HCT116 (cell line): Measurements from ENCODE around the gene SBF2. TPM values are rescaled to one million over a fixed set of nuclear protein-coding genes. Genes with fewer than 3 reads are reported as not detected.
"Not testable (repeated sequence)": the region's sequence is repeated elsewhere in the genome, so short reads cannot be mapped to it uniquely, and the experiment has no call there.

ENCODE experiments used
- ATAC-seq: fragments of 200-7000 bp; cut with Tn5 transposase; 2 replicates; pipeline ENCODE4 v1.9.1; 2020; ENCODE audit warnings: mild to moderate bottlenecking, moderate library complexity
- BruUV-seq: library from RNA; stranded (reverse); fragments of 400-500 nt; replicated peaks from 2 replicates; lab custom pipeline; 2021; lab: Mats Ljungman, UMichigan
- CTCF ChIA-PET: fragments of 300-600 bp; sonication (Branson Sonifier 250); formaldehyde crosslinking; loops from one replicate; lab custom pipeline; 2021; ENCODE audit warnings: antibody characterized with exemption; lab: Charles Lee
- POLR2A ChIA-PET: fragments of 300-600, 350-600 bp; sonication (Branson Sonifier 250); formaldehyde crosslinking; loops from one replicate; lab custom pipeline; 2021; ENCODE audit warnings: antibody characterized with exemption; lab: Charles Lee
- RAD21 ChIA-PET, 2 experiments: fragments of 300-600 bp; sonication (Branson Sonifier 250); formaldehyde crosslinking; loops; one replicate each; lab custom pipeline; 2023; ENCODE audit warnings: low total read pairs in 2 of 2; ENCODE audit not compliant: uncharacterized antibody in 2 of 2, unreplicated experiment in 2 of 2, low non-redundant PET in 1 of 2; lab: Charles Lee
- DNase-seq: peaks from one replicate; pipeline ENCODE4 v3.0.0-alpha.2; 2010; ENCODE audit warnings: low read depth, low spot score
- H2AFZ ChIP-seq: fragments of 200-600 bp; shearing (Covaris generic), sonication (generic); 2 replicates; pipeline ENCODE4 v1.6.1; 2017; ENCODE audit warnings: low read depth, mixed run types, mixed read lengths, antibody characterized with exemption, low read length; ENCODE audit not compliant: poor library complexity, severe bottlenecking
- H3K27ac ChIP-seq: 2 replicates; pipeline ENCODE4 v1.5.1; 2012; ENCODE audit warnings: low read depth, low read length
- H3K27me3 ChIP-seq: fragments of 200-600 bp; sonication (generic); 2 replicates; pipeline ENCODE4 v1.6.1; 2016; ENCODE audit warnings: mixed run types, low read length, mixed read lengths; ENCODE audit not compliant: insufficient read depth
- H3K36me3 ChIP-seq, 2 experiments: fragments of 200-500 bp in 1 of 2; fragments of 200-600 bp in 1 of 2; sonication (Bioruptor generic) in 1 of 2; sonication (generic) in 1 of 2; 2 replicates each; pipeline versions ENCODE4 v1.5.1 to v1.6.1; 2014 to 2016; ENCODE audit warnings: low read length in 2 of 2, inconsistent platforms in 1 of 2, mixed read lengths in 1 of 2, mixed run types in 1 of 2; ENCODE audit not compliant: insufficient read depth in 2 of 2, control insufficient read depth in 1 of 2
- H3K4me1 ChIP-seq, 2 experiments: fragments of 200-600 bp in 1 of 2; sonication (generic) in 1 of 2; 2 replicates each; pipeline versions ENCODE4 v1.5.1 to v1.6.1; 2012 to 2017; ENCODE audit warnings: low read length in 2 of 2, inconsistent platforms in 1 of 2, mild to moderate bottlenecking in 1 of 2, mixed read lengths in 1 of 2, mixed run types in 1 of 2, moderate library complexity in 1 of 2; ENCODE audit not compliant: insufficient read depth in 2 of 2, control insufficient read depth in 1 of 2
- H3K4me2 ChIP-seq: fragments of 200-600 bp; sonication (generic); 2 replicates; pipeline ENCODE4 v1.6.1; 2017; ENCODE audit warnings: mixed run types, low read length, mixed read lengths
- H3K4me3 ChIP-seq, 2 experiments: fragments of 200-600 bp in 1 of 2; sonication (generic) in 1 of 2; replicated peaks in 1 of 2; 2 replicates each; pipeline ENCODE4 v1.5.1; 2011 to 2016; ENCODE audit warnings: low read length in 2 of 2, control low read depth in 1 of 2, low read depth in 1 of 2, mild to moderate bottlenecking in 1 of 2, mixed read lengths in 1 of 2, mixed run types in 1 of 2
- H3K79me2 ChIP-seq: fragments of 200-600 bp; sonication (generic); 2 replicates; pipeline ENCODE4 v1.6.1; 2017; ENCODE audit warnings: mild to moderate bottlenecking, mixed run types, low read length, moderate library complexity, mixed read lengths; ENCODE audit not compliant: insufficient read depth
- H3K9ac ChIP-seq: fragments of 200-600 bp; sonication (generic); 2 replicates; pipeline ENCODE4 v1.6.1; 2016; ENCODE audit warnings: low read length, mixed read lengths
- H3K9me2 ChIP-seq: fragments of 200-600 bp; sonication (generic), shearing (Covaris generic); 2 replicates; pipeline ENCODE4 v1.6.1; 2017; ENCODE audit warnings: mixed run types, mild to moderate bottlenecking, moderate library complexity; ENCODE audit not compliant: insufficient read depth
- H3K9me3 ChIP-seq, 2 experiments: fragments of 200-500 bp in 1 of 2; fragments of 200-600 bp in 1 of 2; sonication (Bioruptor generic) in 1 of 2; sonication (generic) in 1 of 2; 2 replicates each; pipeline ENCODE4 v1.6.1; 2014 to 2017; ENCODE audit warnings: low read length in 2 of 2, mixed read lengths in 2 of 2, inconsistent platforms in 1 of 2, low read depth in 1 of 2, mild to moderate bottlenecking in 1 of 2, mixed run types in 1 of 2, moderate library complexity in 1 of 2; ENCODE audit not compliant: control insufficient read depth in 1 of 2, insufficient read depth in 1 of 2
- H4K20me1 ChIP-seq: fragments of 200-600 bp; sonication (generic), shearing (Covaris generic); 2 replicates; pipeline ENCODE4 v1.6.1; 2017; ENCODE audit warnings: mixed run types, mild to moderate bottlenecking, moderate library complexity; ENCODE audit not compliant: insufficient read depth
- CBX3 ChIP-seq: IDR thresholded peaks from 2 replicates; pipeline ENCODE4 v1.6.1; 2012; ENCODE audit warnings: low read depth
- CTCF ChIP-seq, 3 experiments: fragments of 200-600 bp in 1 of 3; sonication (generic) in 1 of 3; IDR thresholded peaks in 2 of 3; conservative IDR thresholded peaks in 1 of 3; 2 replicates each; pipeline ENCODE4 v1.5.1; 2012 to 2017; ENCODE audit warnings: low read depth in 2 of 3, low read length in 2 of 3, antibody characterized with exemption in 1 of 3, borderline replicate concordance in 1 of 3, control low read depth in 1 of 3, mild to moderate bottlenecking in 1 of 3, mixed read lengths in 1 of 3, mixed run types in 1 of 3, moderate library complexity in 1 of 3; ENCODE audit not compliant: insufficient read depth in 1 of 3
- EGR1 ChIP-seq: IDR thresholded peaks from 2 replicates; pipeline ENCODE4 v1.6.1; 2012; ENCODE audit warnings: low read depth
- ELF1 ChIP-seq: IDR thresholded peaks from 2 replicates; pipeline ENCODE4 v1.6.1; 2012; ENCODE audit warnings: low read depth, borderline replicate concordance
- EZH2 ChIP-seq: fragments of 200-600 bp; sonication (generic); IDR thresholded peaks from 2 replicates; pipeline ENCODE4 v1.6.1; 2017; ENCODE audit warnings: antibody characterized with exemption, mixed run types
- EZH2phosphoT487 ChIP-seq: fragments of 200-600 bp; IDR thresholded peaks from 2 replicates; pipeline ENCODE4 v1.6.1; 2018; ENCODE audit warnings: antibody characterized with exemption, borderline replicate concordance
- FOSL1 ChIP-seq: IDR thresholded peaks from 2 replicates; pipeline ENCODE4 v1.6.1; 2012; ENCODE audit warnings: low read depth
- RAD21 ChIP-seq: IDR thresholded peaks from 2 replicates; pipeline ENCODE4 v1.6.1; 2012; ENCODE audit warnings: low read depth, mild to moderate bottlenecking
- SIN3A ChIP-seq: IDR thresholded peaks from 2 replicates; pipeline ENCODE4 v1.6.1; 2012; ENCODE audit warnings: low read depth
- SRF ChIP-seq: IDR thresholded peaks from 2 replicates; pipeline ENCODE4 v1.6.1; 2012; ENCODE audit warnings: low read depth
- ZFX ChIP-seq: fragments of 450-650 bp; IDR thresholded peaks from 2 replicates; pipeline ENCODE4 v1.6.1; 2017
- intact Hi-C: fragments of 100-400 bp; cut with micrococcal nuclease; formaldehyde crosslinking; loops from 2 replicates; pipeline ENCODE4 v1.10.0; 2022
- total RNA-seq: library from RNA; stranded (reverse); gene quantifications from one replicate; pipeline ENCODE4 v1.2.1, GENCODE V29; 2021; ENCODE audit not compliant: unreplicated experiment
- TF ChIP-seq, protein P1 (sequence below): IDR thresholded peaks from 2 replicates; pipeline ENCODE4 v1.6.1; 2011; ENCODE audit warnings: mild to moderate bottlenecking, low read length, moderate library complexity; ENCODE audit not compliant: insufficient replicate concordance; ENCODE audit errors: extremely low read depth
- TF ChIP-seq, protein P2 (sequence below): IDR thresholded peaks from 2 replicates; pipeline ENCODE4 v1.6.1; 2012; ENCODE audit warnings: low read depth
- TF ChIP-seq, protein P3 (sequence below): IDR thresholded peaks from 2 replicates; pipeline ENCODE4 v1.6.1; 2012

Gene SBF2
- total RNA-seq, 1 experiment from 2014 or later, result 35.0 TPM

DNA sequence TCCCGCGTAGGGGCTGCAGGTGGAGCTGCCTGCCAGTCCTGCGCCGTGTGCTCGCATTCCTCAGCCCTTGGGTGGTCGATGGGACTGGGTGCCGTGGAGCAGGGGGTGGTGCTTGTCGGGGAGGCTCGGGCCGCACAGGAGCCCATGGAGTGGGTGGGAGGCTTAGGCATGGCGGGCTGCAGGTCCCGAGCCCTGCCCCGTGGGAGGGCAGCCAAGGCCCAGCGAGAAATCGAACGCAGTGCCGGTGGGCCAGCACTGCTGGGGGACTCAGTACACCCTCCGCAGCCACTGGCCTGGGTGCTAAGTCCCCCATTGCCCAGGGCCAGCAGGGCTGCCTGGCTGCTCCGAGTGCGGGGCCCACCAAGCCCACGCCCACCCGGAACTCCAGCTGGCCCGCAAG is 160.8 kb downstream of the SBF2 start:
- H3K9me2 ChIP-seq, BruUV-seq, H4K20me1 ChIP-seq, H3K79me2 ChIP-seq, DNase-seq, H2AFZ ChIP-seq, H3K9ac ChIP-seq, POLR2A ChIA-PET, intact Hi-C loops, RAD21 ChIA-PET, H3K27me3 ChIP-seq, H3K27ac ChIP-seq, H3K4me3 ChIP-seq, CTCF ChIA-PET, H3K36me3 ChIP-seq, H3K4me2 ChIP-seq, H3K9me3 ChIP-seq, H3K4me1 ChIP-seq, ATAC-seq: not testable (repeated sequence)

DNA sequence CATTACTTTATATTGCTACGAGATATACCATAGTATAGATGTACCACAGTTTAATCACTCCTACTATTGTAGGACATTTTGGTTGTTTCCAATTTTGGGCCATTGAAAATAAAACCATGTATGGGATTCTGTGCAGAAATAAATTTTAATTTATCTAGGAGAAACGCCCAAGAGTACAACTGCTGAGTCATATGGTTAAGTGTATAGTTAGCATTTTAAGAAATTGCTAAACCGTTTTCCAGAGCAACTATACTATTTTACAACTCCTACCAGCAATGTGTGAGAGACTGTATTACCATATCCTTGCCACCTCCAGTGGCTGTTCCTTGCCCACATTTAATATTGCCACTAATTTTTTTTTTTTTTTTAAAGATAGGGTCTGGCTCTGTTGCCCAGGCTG is 163.1 kb downstream of the SBF2 start:
- POLR2A ChIA-PET, result no interaction called here
- no TSS peak for BruUV-seq
- no peaks in the 10 kb centered on the region; the same call in 1 of the 2 replicates for H3K9me2 ChIP-seq
- no peak overlapping the region for H2AFZ ChIP-seq
- no peaks in the 10 kb centered on the region; a peak in 1 of 4 replicates for H3K9me3 ChIP-seq
- CTCF ChIA-PET, result no interaction called here
- no peak for ATAC-seq
- RAD21 ChIA-PET, result no interaction called here
- H4K20me1 ChIP-seq, result no peaks in the 10 kb centered on the region
- no peak overlapping the region for H3K9ac ChIP-seq
- H3K27ac ChIP-seq, result no peak overlapping the region
- no peaks in the 10 kb centered on the region for H3K4me1 ChIP-seq
- H3K4me3 ChIP-seq, result no peak overlapping the region
- no peaks in the 10 kb centered on the region for H3K27me3 ChIP-seq
- intact Hi-C loops, result no loop called here
- H3K4me2 ChIP-seq, result no peak overlapping the region
- no peaks in the 10 kb centered on the region for H3K79me2 ChIP-seq
- DNase-seq, result no peak
- H3K36me3 ChIP-seq, result no peaks in the 10 kb centered on the region
- no peak for TF ChIP-seq RAD21
- TF ChIP-seq, protein P1, sequence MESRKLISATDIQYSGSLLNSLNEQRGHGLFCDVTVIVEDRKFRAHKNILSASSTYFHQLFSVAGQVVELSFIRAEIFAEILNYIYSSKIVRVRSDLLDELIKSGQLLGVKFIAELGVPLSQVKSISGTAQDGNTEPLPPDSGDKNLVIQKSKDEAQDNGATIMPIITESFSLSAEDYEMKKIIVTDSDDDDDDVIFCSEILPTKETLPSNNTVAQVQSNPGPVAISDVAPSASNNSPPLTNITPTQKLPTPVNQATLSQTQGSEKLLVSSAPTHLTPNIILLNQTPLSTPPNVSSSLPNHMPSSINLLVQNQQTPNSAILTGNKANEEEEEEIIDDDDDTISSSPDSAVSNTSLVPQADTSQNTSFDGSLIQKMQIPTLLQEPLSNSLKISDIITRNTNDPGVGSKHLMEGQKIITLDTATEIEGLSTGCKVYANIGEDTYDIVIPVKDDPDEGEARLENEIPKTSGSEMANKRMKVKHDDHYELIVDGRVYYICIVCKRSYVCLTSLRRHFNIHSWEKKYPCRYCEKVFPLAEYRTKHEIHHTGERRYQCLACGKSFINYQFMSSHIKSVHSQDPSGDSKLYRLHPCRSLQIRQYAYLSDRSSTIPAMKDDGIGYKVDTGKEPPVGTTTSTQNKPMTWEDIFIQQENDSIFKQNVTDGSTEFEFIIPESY, result no peak
- TF ChIP-seq, protein P2, sequence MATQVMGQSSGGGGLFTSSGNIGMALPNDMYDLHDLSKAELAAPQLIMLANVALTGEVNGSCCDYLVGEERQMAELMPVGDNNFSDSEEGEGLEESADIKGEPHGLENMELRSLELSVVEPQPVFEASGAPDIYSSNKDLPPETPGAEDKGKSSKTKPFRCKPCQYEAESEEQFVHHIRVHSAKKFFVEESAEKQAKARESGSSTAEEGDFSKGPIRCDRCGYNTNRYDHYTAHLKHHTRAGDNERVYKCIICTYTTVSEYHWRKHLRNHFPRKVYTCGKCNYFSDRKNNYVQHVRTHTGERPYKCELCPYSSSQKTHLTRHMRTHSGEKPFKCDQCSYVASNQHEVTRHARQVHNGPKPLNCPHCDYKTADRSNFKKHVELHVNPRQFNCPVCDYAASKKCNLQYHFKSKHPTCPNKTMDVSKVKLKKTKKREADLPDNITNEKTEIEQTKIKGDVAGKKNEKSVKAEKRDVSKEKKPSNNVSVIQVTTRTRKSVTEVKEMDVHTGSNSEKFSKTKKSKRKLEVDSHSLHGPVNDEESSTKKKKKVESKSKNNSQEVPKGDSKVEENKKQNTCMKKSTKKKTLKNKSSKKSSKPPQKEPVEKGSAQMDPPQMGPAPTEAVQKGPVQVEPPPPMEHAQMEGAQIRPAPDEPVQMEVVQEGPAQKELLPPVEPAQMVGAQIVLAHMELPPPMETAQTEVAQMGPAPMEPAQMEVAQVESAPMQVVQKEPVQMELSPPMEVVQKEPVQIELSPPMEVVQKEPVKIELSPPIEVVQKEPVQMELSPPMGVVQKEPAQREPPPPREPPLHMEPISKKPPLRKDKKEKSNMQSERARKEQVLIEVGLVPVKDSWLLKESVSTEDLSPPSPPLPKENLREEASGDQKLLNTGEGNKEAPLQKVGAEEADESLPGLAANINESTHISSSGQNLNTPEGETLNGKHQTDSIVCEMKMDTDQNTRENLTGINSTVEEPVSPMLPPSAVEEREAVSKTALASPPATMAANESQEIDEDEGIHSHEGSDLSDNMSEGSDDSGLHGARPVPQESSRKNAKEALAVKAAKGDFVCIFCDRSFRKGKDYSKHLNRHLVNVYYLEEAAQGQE, result no peak
- TF ChIP-seq ELF1, result no peak
- TF ChIP-seq ZFX, result no peak
- TF ChIP-seq CTCF (IDR thresholded peaks at IDR 0.05 in 2 of 3, conservative IDR thresholded peaks at IDR 0.05 in 1 of 3; ENCODE audit: borderline replicate concordance in 1 of 3, insufficient read depth in 1 of 3, low read depth in 2 of 3, low read length in 2 of 3), result no peak
- no peak for TF ChIP-seq SIN3A
- no peak for TF ChIP-seq CBX3
- no peak for TF ChIP-seq FOSL1
- TF ChIP-seq, protein P3, sequence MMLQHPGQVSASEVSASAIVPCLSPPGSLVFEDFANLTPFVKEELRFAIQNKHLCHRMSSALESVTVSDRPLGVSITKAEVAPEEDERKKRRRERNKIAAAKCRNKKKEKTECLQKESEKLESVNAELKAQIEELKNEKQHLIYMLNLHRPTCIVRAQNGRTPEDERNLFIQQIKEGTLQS, result no peak
- no peak for TF ChIP-seq EGR1
- no peak for TF ChIP-seq SRF
- TF ChIP-seq EZH2phosphoT487, result no peak
- TF ChIP-seq EZH2, result no peak
